NCI-H146 treated with DMSO at 0.1 percent for 48 hours (cell line): ENCODE measurements around the gene VDAC2.

ENCODE experiments used
- DNase-seq: peaks from one replicate; lab custom pipeline; 2025; ENCODE audit not compliant: unreplicated experiment; lab: John Stamatoyannopoulos, UW

The VDAC2 gene

DNA sequence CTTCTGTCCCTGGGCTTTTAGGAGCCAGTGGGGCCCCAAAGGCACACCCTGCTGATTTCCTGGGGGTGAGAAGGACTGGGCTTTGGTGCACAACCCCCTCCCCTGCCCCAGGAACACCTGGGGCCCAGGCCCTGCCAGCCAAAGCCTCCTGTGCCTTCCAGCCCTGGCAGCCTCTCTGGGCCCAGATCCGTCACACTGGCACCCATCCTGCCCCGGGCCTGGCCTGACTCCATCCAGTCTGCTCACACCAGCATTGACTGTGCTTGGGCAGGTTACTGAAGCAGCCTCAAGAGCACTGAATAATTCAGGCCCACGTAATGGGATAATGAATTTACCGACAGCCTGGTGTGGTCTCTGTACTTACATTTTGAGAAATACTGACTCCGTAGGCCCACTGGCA, 37.2 kb downstream of the VDAC2 start:
- no peak for DNase-seq

GRCh38 chr10:75250934-75251333, 40.3 kb downstream of the VDAC2 start:
- DNase-seq, result no peak

GRCh38 chr10:75253281-75254220, 43.0 kb downstream of the VDAC2 start:
- no peak for DNase-seq

- no peak for DNase-seq
These were observed 44.1 kb downstream of the VDAC2 start for GRCh38 chr10:75254739-75255138.

- DNase-seq, result no peak
These were observed 50.4 kb downstream of the VDAC2 start for GRCh38 chr10:75260990-75261389.

DNA sequence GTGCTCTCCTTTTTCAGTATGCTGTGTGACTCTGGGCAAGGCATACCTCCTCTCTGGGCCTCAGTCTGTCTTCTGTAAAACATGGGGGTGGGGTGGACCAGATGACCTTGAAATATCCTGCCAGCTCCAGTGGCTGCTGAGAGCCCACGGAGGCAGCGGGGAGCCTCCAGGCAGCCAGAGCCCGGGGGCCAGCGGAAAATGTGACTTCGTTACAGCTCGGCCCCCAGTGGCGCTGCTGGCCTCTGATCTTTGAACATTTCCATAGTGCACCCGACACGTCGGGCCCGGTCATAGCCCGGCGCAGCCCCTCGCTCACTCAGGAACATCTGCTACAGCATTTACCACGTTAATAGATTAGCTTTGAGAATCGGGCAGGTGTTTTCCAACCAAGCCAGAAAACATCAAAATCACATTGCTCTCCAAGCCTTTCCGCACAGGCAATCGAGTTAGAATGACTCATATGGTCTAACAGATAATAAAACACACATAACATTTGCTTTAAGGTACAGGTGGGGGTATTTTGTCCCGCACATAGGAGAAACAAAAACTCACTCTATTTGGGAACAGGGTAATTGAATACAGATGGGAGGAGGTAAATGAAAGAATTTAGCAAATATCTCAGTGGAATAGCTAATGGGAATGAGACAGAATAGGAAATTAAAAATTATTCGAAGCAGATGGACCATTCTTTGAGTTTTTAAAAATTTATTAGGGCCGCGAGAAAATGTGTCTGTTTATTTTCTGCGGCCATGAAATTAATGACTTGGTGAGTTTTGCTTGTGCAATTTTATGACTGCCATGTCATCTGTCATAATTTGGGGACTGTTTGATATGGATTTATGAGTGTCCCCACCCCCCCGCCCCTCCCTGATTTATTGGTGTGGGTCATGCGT, 51.5 kb downstream of the VDAC2 start:
- peak; percentile 34 for DNase-seq

GRCh38 chr10:75263806-75264205, 53.2 kb downstream of the VDAC2 start:
- no peak for DNase-seq

- no peak for DNase-seq
These were observed 55.3 kb downstream of the VDAC2 start for GRCh38 chr10:75265856-75266255.

- DNase-seq, result no peak
These were observed 56.3 kb downstream of the VDAC2 start for GRCh38 chr10:75266945-75267344.

GRCh38 chr10:75269605-75270004, 59.0 kb downstream of the VDAC2 start:
- no peak for DNase-seq

- no peak for DNase-seq
These were observed 61.5 kb downstream of the VDAC2 start for GRCh38 chr10:75272094-75272493.

GRCh38 chr10:75272896-75273295, 62.3 kb downstream of the VDAC2 start:
- DNase-seq, result no peak

DNA sequence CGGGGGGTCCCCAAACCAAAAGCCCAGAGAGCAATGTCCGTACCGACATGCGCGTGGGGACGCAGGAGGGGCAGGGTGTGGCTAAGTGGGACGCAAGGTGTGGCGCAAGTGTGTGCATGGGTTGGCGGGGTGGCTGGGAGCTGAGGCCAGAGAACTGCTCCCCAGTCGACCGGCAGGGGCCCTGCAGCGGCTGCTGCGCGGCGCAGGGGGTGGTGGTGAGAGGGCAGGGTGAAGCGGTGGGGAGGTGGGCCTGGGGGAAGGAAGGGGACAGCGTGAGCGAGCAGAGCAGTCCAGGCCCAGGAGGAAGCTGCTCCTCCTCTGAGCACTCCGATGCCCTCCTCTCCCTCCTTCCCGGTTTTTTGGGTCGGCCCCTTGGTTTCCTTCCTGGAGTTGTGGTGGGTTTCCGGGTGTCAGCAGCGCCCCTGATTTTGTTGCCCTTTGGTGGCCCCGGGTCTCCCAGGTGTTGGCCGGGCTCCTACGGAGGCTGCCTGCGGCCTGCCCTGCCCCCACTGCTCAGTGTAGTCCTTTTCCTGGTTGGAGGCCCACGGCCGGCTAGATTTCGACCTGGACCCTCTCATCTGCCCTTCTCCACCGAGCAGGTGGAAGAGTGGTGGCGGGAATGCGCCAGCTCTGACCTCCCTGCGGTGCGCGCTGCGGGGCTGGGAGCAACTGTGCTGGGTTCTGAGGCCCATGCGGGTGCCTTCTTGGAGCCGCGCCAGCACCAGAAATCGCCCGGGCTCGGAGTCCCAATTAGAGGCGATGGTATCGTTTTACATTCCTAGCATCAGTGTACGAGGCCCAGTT, 65.7 kb downstream of the VDAC2 start:
- no peak for DNase-seq

- no peak for DNase-seq
These were observed 69.6 kb downstream of the VDAC2 start for GRCh38 chr10:75280236-75280635.
